Measurements from ENCODE around the gene EHMT1. TPM values are rescaled to one million over a fixed set of nuclear protein-coding genes. Genes with fewer than 3 reads are reported as not detected.
A peak's percentile ranks its signal among the peaks of the same experiment; 100 is the strongest.

The EHMT1 gene
- total RNA-seq, 2 experiments from 2014 or later = 145 to 295 TPM

DNA sequence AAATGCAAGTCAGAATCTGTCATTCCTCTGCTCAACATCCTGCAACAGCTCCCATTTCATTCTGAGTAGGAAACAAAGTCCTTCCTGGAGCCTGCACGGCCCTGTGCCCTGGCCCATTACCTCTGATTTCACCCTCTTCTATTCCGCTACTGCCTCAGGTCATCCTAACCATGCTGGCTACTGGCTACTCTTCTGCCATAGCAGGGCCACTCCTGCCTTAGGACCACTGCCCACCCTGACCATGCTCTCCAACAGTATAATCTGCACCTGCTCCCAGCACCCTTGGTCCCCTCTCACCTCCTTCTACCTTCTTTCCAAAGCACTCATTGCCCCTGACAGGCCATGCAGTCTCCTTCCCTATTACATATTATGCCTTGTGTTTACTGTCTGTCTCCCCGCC, 48.2 kb upstream of the EHMT1 start:
- no TSS peak for BruUV-seq (replicated peaks)
- H2AFZ ChIP-seq (ENCODE audit: low read length) = no peak overlapping the region
- TF ChIP-seq CTCF (conservative IDR thresholded peaks at IDR 0.05; ENCODE audit: low read length) = no peak
- no peak for TF ChIP-seq EZH2phosphoT487 (IDR thresholded peaks at IDR 0.05; ENCODE audit: borderline replicate concordance, low read depth, low read length)

GRCh38 chr9:137574192-137574591, 44.6 kb upstream of the EHMT1 start:
- POLR2A ChIA-PET = no interaction called here
- Histone ChIP-seq H3K9me2 (ENCODE audit: insufficient read depth, low read length) (no peaks in the 10 kb centered on the region), H3K27ac (ENCODE audit: low read depth, low read length, poor library complexity, severe bottlenecking) (no peak overlapping the region), H3K4me1 (ENCODE audit: insufficient read depth, low read length, poor library complexity, severe bottlenecking) (peaks cover 38% of the 10 kb centered on the region), H3K79me2 (ENCODE audit: insufficient read depth, low read depth, low read length) (peaks cover 52% of the 10 kb centered on the region), H3K9me3 (ENCODE audit: low read length) (no peaks in the 10 kb centered on the region), H3K4me2 (ENCODE audit: low read length) (no peak overlapping the region), H3K36me3 (ENCODE audit: insufficient read depth, low read length) (peaks cover 73% of the 10 kb centered on the region), H2AFZ (ENCODE audit: low read length) (no peak overlapping the region), H3K4me3 (ENCODE audit: low read depth, low read length, poor library complexity, severe bottlenecking) (no peak overlapping the region), H4K20me1 (ENCODE audit: insufficient read depth, low read length) (peaks cover 12% of the 10 kb centered on the region; the same call in 1 of the 2 replicates)
- no TSS peak for BruUV-seq (replicated peaks)
- TF ChIP-seq EZH2phosphoT487 (IDR thresholded peaks at IDR 0.05; ENCODE audit: borderline replicate concordance, low read depth, low read length) (no peak), CTCF (conservative IDR thresholded peaks at IDR 0.05; ENCODE audit: low read length) (no peak)
- CTCF ChIA-PET (ENCODE audit: unreplicated experiment) = no interaction called here
- intact Hi-C loops (cut with micrococcal nuclease; ENCODE audit: unreplicated experiment) = no loop called here
- no peak for DNase-seq (ENCODE audit: low spot score)

More for the DNA sequence above, 48.2 kb upstream of the EHMT1 start:
- Histone ChIP-seq H3K27ac (ENCODE audit: low read depth, low read length, poor library complexity, severe bottlenecking) (no peak overlapping the region), H3K79me2 (ENCODE audit: insufficient read depth, low read depth, low read length) (peaks cover 24% of the 10 kb centered on the region), H3K36me3 (ENCODE audit: insufficient read depth, low read length) (peaks cover 65% of the 10 kb centered on the region), H3K9me2 (ENCODE audit: insufficient read depth, low read length) (no peaks in the 10 kb centered on the region), H3K4me3 (ENCODE audit: low read depth, low read length, poor library complexity, severe bottlenecking) (no peak overlapping the region), H3K9me3 (ENCODE audit: low read length) (peaks cover 6% of the 10 kb centered on the region; the same call in 1 of the 2 replicates), H3K4me1 (ENCODE audit: insufficient read depth, low read length, poor library complexity, severe bottlenecking) (peaks cover 11% of the 10 kb centered on the region), H3K4me2 (ENCODE audit: low read length) (no peak overlapping the region), H4K20me1 (ENCODE audit: insufficient read depth, low read length) (0 out of 2 replicates have a peak, but pooled peaks cover 6% of the 10 kb centered on the region)
- intact Hi-C loops (cut with micrococcal nuclease; ENCODE audit: unreplicated experiment) = no loop called here
- CTCF ChIA-PET (ENCODE audit: unreplicated experiment) = no interaction called here
- POLR2A ChIA-PET = no interaction called here
- DNase-seq (ENCODE audit: low spot score) = no peak

DNA sequence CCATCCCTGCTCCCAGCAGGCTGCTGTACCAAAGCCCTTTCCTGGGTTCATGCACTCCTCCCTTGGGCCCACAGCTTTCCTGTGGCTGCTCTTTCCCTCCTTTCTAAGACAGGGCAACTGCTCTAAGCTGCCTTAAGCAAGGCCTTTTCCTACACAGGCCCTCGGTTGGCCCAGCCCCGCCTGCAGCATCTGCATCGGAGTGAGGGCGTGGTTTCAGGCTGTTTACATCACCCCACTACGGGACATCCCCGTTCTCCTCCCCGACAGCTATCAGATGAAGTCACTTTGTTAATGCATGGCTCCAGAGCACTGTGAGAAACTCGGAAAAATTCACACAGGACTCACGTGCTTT, 43.5 kb upstream of the EHMT1 start:
- peak; percentile 33 for DNase-seq (ENCODE audit: low spot score)
- H3K4me2 ChIP-seq (ENCODE audit: low read length) = peak overlapping the region; percentile 92
- CTCF ChIA-PET (ENCODE audit: unreplicated experiment) = interaction anchor here (0.6 kb wide), 1 partner anchor 9 kb away, joined by 3 read pairs; no protein-coding TSS in a partner anchor

More for the DNA sequence above, 43.5 kb upstream of the EHMT1 start:
- POLR2A ChIA-PET = no interaction called here
- Histone ChIP-seq H3K9me2 (ENCODE audit: insufficient read depth, low read length) (no peaks in the 10 kb centered on the region), H2AFZ (ENCODE audit: low read length) (no peak overlapping the region), H3K79me2 (ENCODE audit: insufficient read depth, low read depth, low read length) (peaks cover 52% of the 10 kb centered on the region), H3K4me3 (ENCODE audit: low read depth, low read length, poor library complexity, severe bottlenecking) (peak overlapping the region; percentile 97), H3K9me3 (ENCODE audit: low read length) (no peaks in the 10 kb centered on the region), H3K4me1 (ENCODE audit: insufficient read depth, low read length, poor library complexity, severe bottlenecking) (peaks cover 40% of the 10 kb centered on the region), H4K20me1 (ENCODE audit: insufficient read depth, low read length) (peaks cover 12% of the 10 kb centered on the region; the same call in 1 of the 2 replicates), H3K27ac (ENCODE audit: low read depth, low read length, poor library complexity, severe bottlenecking) (peak overlapping the region; percentile 84), H3K36me3 (ENCODE audit: insufficient read depth, low read length) (peaks cover 65% of the 10 kb centered on the region)
- intact Hi-C loops (cut with micrococcal nuclease; ENCODE audit: unreplicated experiment) = loop anchor here (5.0 kb wide), 1 partner anchor 97 kb away; no protein-coding TSS in a partner anchor
- TF ChIP-seq CTCF (conservative IDR thresholded peaks at IDR 0.05; ENCODE audit: low read length) = no peak
- TF ChIP-seq EZH2phosphoT487 (IDR thresholded peaks at IDR 0.05; ENCODE audit: borderline replicate concordance, low read depth, low read length) = no peak
- BruUV-seq (replicated peaks) = TSS peak; percentile 36
